K562 (cell line): ENCODE results near the gene TRAPPC2B. TPM values are rescaled to one million over a fixed set of nuclear protein-coding genes. Genes with fewer than 3 reads are reported as not detected.

Experiments used
- ATAC-seq: fragments of 200-7000 bp; cut with Tn5 transposase; 3 replicates; pipeline ENCODE4 v1.9.1; 2020; ENCODE audit warnings: moderate library complexity
- BruUV-seq: library from RNA; stranded (reverse); fragments of 400-500 nt; replicated peaks from 2 replicates; lab custom pipeline; 2021; lab: Mats Ljungman, UMichigan
- CTCF ChIA-PET: fragments of 300-600 bp; formaldehyde crosslinking; extraction: SDS; loops from one replicate; lab custom pipeline; 2021; ENCODE audit warnings: low intra/inter-chr PET ratio; lab: Yijun Ruan, JAX
- POLR2A ChIA-PET: fragments of 300-600, 350-650 bp; sonication (Branson Sonifier 250); formaldehyde crosslinking; extraction: SDS; loops from one replicate; lab custom pipeline; 2021; ENCODE audit warnings: antibody characterized with exemption, inconsistent platforms; lab: Yijun Ruan, JAX
- DNase-seq, 4 experiments: peaks; one replicate each; pipeline versions ENCODE4 v3.0.0 to v3.0.0-alpha.2; 2011 to 2018; ENCODE audit warnings: low spot score in 3 of 4, mixed read lengths in 3 of 4; ENCODE audit errors: extremely low read depth in 1 of 4
- FAIRE-seq: peaks from 2 replicates; lab custom pipeline; 2011; peaks lifted over from hg19 to GRCh38; lab: Jason Lieb, UNC
- H2AFZ ChIP-seq: 2 replicates; pipeline ENCODE4 v1.6.0; 2011; ENCODE audit warnings: low read depth, low read length, control low read depth, inconsistent platforms
- H3K27ac ChIP-seq: fragments of 200-600 bp; 3 replicates; pipeline ENCODE4 v1.8.0; 2011; ENCODE audit warnings: low read depth, mild to moderate bottlenecking, control low read depth, inconsistent platforms, low read length, moderate library complexity, mixed read lengths; ENCODE audit errors: extremely low read depth
- H3K27me3 ChIP-seq, 2 experiments: fragments of 300-600 bp in 1 of 2; 2 replicates in 1 of 2; 3 replicates in 1 of 2; pipeline versions ENCODE4 v1.6.0 to v1.8.0; 2011; ENCODE audit warnings: inconsistent platforms in 2 of 2, low read length in 2 of 2, mild to moderate bottlenecking in 1 of 2, mixed read lengths in 1 of 2, moderate library complexity in 1 of 2; ENCODE audit not compliant: control insufficient read depth in 2 of 2, insufficient read depth in 2 of 2
- H3K36me3 ChIP-seq: fragments of 300-600 bp; 3 replicates; pipeline ENCODE4 v1.8.0; 2011; ENCODE audit warnings: mild to moderate bottlenecking, low read length, inconsistent platforms; ENCODE audit not compliant: control insufficient read depth, insufficient read depth
- H3K4me1 ChIP-seq, 2 experiments: fragments of 200-600 bp in 1 of 2; replicated peaks in 1 of 2; 2 replicates in 1 of 2; 3 replicates in 1 of 2; pipeline versions ENCODE4 v1.5.1 to v1.8.0; 2011; ENCODE audit warnings: inconsistent platforms in 2 of 2, low read length in 2 of 2, mild to moderate bottlenecking in 1 of 2, mixed read lengths in 1 of 2, moderate library complexity in 1 of 2; ENCODE audit not compliant: control insufficient read depth in 2 of 2, insufficient read depth in 2 of 2
- H3K4me2 ChIP-seq: 2 replicates; pipeline ENCODE4 v1.6.1; 2011; ENCODE audit warnings: low read length, control low read depth, inconsistent platforms, mixed read lengths; ENCODE audit not compliant: insufficient read depth
- H3K4me3 ChIP-seq: fragments of 200-600 bp; sonication (generic), shearing (Covaris generic); 2 replicates; pipeline ENCODE4 v1.5.1; 2016; ENCODE audit warnings: control low read depth, inconsistent platforms
- H3K79me2 ChIP-seq: fragments of 200-600 bp; 3 replicates; pipeline ENCODE4 v1.8.0; 2011; ENCODE audit warnings: low read length, inconsistent platforms; ENCODE audit not compliant: control insufficient read depth, insufficient read depth
- H3K9ac ChIP-seq, 2 experiments: 2 replicates each; pipeline versions ENCODE4 v1.6.0 to v1.6.1; 2011; ENCODE audit warnings: low read depth in 2 of 2, low read length in 2 of 2, control low read depth in 1 of 2, inconsistent platforms in 1 of 2, mild to moderate bottlenecking in 1 of 2, mixed read lengths in 1 of 2; ENCODE audit not compliant: insufficient read depth in 1 of 2
- H3K9me1 ChIP-seq: one replicate; pipeline ENCODE4 v1.6.0; 2011; ENCODE audit warnings: inconsistent platforms, mild to moderate bottlenecking, low read length, moderate library complexity; ENCODE audit not compliant: control insufficient read depth, insufficient read depth
- H3K9me3 ChIP-seq: replicated peaks from 2 replicates; pipeline ENCODE4 v1.5.1; 2011; ENCODE audit warnings: low read depth, low read length, inconsistent platforms; ENCODE audit not compliant: control insufficient read depth, insufficient read depth
- H4K20me1 ChIP-seq: replicated peaks from 2 replicates; pipeline ENCODE4 v1.6.1; 2011; ENCODE audit warnings: low read length, inconsistent platforms, mixed read lengths; ENCODE audit not compliant: control insufficient read depth, insufficient read depth
- ATF3 ChIP-seq, 2 experiments: fragments of 450-650 bp in 1 of 2; sonication (generic) in 1 of 2; formaldehyde crosslinking in 1 of 2; IDR thresholded peaks in 1 of 2; conservative IDR thresholded peaks in 1 of 2; 2 replicates each; pipeline versions ENCODE4 v1.6.1 to v1.8.1; 2016 to 2023; ENCODE audit warnings: mild to moderate bottlenecking in 2 of 2, moderate library complexity in 2 of 2, inconsistent platforms in 1 of 2, missing genetic modification reagents in 1 of 2
- CEBPB ChIP-seq: fragments of 450-650 bp; IDR thresholded peaks from 2 replicates; pipeline ENCODE4 v1.6.1; 2016; ENCODE audit warnings: missing genetic modification characterization, missing compliant biosample characterization
- CEBPG ChIP-seq, 3 experiments: fragments of 200-800 bp in 1 of 3; sonication (Bioruptor generic) in 1 of 3; sonication (generic) in 1 of 3; formaldehyde crosslinking in 1 of 3; IDR thresholded peaks in 2 of 3; conservative IDR thresholded peaks in 1 of 3; 2 replicates each; pipeline versions ENCODE4 v1.6.1 to v1.8.0; 2016 to 2022; ENCODE audit warnings: missing compliant biosample characterization in 2 of 3, missing genetic modification characterization in 2 of 3, mild to moderate bottlenecking in 1 of 3, missing genetic modification reagents in 1 of 3
- CHCHD3 ChIP-seq: fragments of 250-450 bp; sonication (Bioruptor Pico); IDR thresholded peaks from 2 replicates; pipeline ENCODE4 v2.1.2; 2022; ENCODE audit warnings: mild to moderate bottlenecking
- NCOA1 ChIP-seq: fragments of 450-650 bp; IDR thresholded peaks from 2 replicates; pipeline ENCODE4 v1.6.1; 2016; ENCODE audit warnings: low read depth
- THRAP3 ChIP-seq: fragments of 450-650 bp; IDR thresholded peaks from 2 replicates; pipeline ENCODE4 v1.6.1; 2016; ENCODE audit warnings: mild to moderate bottlenecking, inconsistent platforms, borderline replicate concordance
- ZNF140 ChIP-seq: fragments of 250-450 bp; sonication (Bioruptor Pico); IDR thresholded peaks from 2 replicates; pipeline ENCODE4 v1.8.0; 2021; ENCODE audit warnings: moderate library complexity, mild to moderate bottlenecking, inconsistent platforms
- ZNF766 ChIP-seq: fragments of 200-800 bp; sonication (Bioruptor generic); conservative IDR thresholded peaks from 2 replicates; pipeline ENCODE4 v1.6.1; 2016; ENCODE audit warnings: missing genetic modification characterization, missing compliant biosample characterization
- WGBS: fragments of 100-300 bp; shearing (Covaris generic); methylation state at CpG from one replicate; pipeline ENCODE4 v1.1.6; 2016; ENCODE audit warnings: low coverage, mixed read lengths; ENCODE audit not compliant: insufficient coverage; ENCODE audit errors: missing lambda C conversion rate; 5-methylcytosine and 5-hydroxymethylcytosine counted together
- in situ Hi-C: fragments of 300-500 bp; cut with MboI; formaldehyde crosslinking; loops from 4 replicates; pipeline ENCODE4 v1.15.0; 2018; ENCODE audit warnings: inconsistent platforms, mixed read lengths
- intact Hi-C: fragments of 100-400 bp; cut with micrococcal nuclease; formaldehyde crosslinking; loops from 2 replicates; pipeline ENCODE4 v1.14.2; 2022
- polyA plus RNA-seq, 8 experiments: library from polyadenylated mRNA; depleted of rRNA in 4 of 8; stranded (reverse) in 5 of 8; unstranded in 3 of 8; fragments of >200 nt; fragmentation: Nextera tagmentation in 2 of 8; fragmentation: Illumina TruSeq in 1 of 8; extraction: Ambion mirVana in 2 of 8; extraction: Trizol in 1 of 8; gene quantifications; 2 replicates each; pipeline versions ENCODE4 v1.2.1 to v1.2.3, GENCODE V29; 2011 to 2014; ENCODE audit warnings: inconsistent platforms in 1 of 8, missing spikeins in 1 of 8
- total RNA-seq, 7 experiments: library from RNA; depleted of rRNA in 6 of 7; stranded (reverse); fragments of >200 nt in 6 of 7; fragmentation: Illumina TruSeq in 2 of 7; extraction: Trizol in 2 of 7; gene quantifications; 2 replicates each; pipeline versions ENCODE4 v1.2.1 to v1.2.3, GENCODE V29; 2011 to 2021; ENCODE audit warnings: low replicate concordance in 1 of 7

The TRAPPC2B gene
- total and polyA plus RNA-seq, 9 of the 15 experiments (the other 6 are each of a cell fraction or from before 2014, with no cell fraction given) = 2.2 to 20.4 (median 4.6) TPM

GRCh38 chr19:57362997-57363687 lies at the start of gene TRAPPC2B, which contains the start of gene ZNF547 (continued):
- TF ChIP-seq ZNF140 (CRISPR knock-in tag) = no peak
- no peak for TF ChIP-seq CHCHD3
- TF ChIP-seq NCOA1 = peak; percentile 84
- no peak; the same call in 1 of the 2 replicates for TF ChIP-seq ZNF766 (CRISPR knock-in tag)
- TF ChIP-seq, all 486 proteins: peak for 75

GRCh38 chr19:57314146-57314545 lies 49.2 kb upstream of the TRAPPC2B start:
- ChIA-PET CTCF (no interaction called here), POLR2A (interaction anchor here (1.0 to 2.2 kb wide), 2 partner anchors 12 to 14 kb away, joined by 3 to 5 read pairs; no protein-coding TSS in a partner anchor)
- no TSS peak for BruUV-seq
- ATAC-seq (no peak), DNase-seq (no peak), FAIRE-seq (no peak)
- WGBS = 3% methylated on average over 4 of the region's 4 CpGs
- Histone ChIP-seq H3K27ac (no peak overlapping the region), H4K20me1 (no peaks in the 10 kb centered on the region), H3K9ac (no peak overlapping the region), H3K79me2 (no peaks in the 10 kb centered on the region), H3K4me1 (peaks cover 0 to 4% of the 10 kb centered on the region in 2 experiments; a peak in 1 of 5 replicates), H3K27me3 (peaks cover 2 to 4% of the 10 kb centered on the region in 2 experiments; a peak in 2 of 5 replicates), H3K4me2 (no peak overlapping the region), H3K9me3 (no peaks in the 10 kb centered on the region; the same call in 1 of the 2 replicates), H3K36me3 (no peaks in the 10 kb centered on the region), H3K4me3 (no peak overlapping the region), H3K9me1 (no peaks in the 10 kb centered on the region), H2AFZ (no peak overlapping the region)
- in situ Hi-C loops (no loop called here), intact Hi-C loops (no loop called here)
- peak; percentile 37; the same call in 1 of the 2 replicates for TF ChIP-seq CEBPB (tag)
- no peak for TF ChIP-seq THRAP3
- TF ChIP-seq ATF3 (IDR thresholded peaks at IDR 0.05) = peak; percentile 51; the same call in 1 of the 2 replicates
- TF ChIP-seq ATF3 (CRISPR knock-in tag; conservative IDR thresholded peaks at IDR 0.05) = no peak
- no peak for TF ChIP-seq CEBPG (CRISPR knock-in tag; IDR thresholded peaks at IDR 0.05)
- peak in 1 of 2 experiments; percentile 50; a peak in 2 of 4 replicates for TF ChIP-seq CEBPG (tag; conservative IDR thresholded peaks at IDR 0.05 in 1 of 2, IDR thresholded peaks at IDR 0.05 in 1 of 2)
